Measurements from ENCODE around the gene FAM107B.

- TF ChIP-seq POLR2A (IDR thresholded peaks at IDR 0.05) (no peak), CTCF (IDR thresholded peaks at IDR 0.05) (no peak)
These were observed 31.6 kb upstream of the FAM107B start for GRCh38 chr10:14806318-14806717.

All from gastroesophageal sphincter (tissue), 3 donors.